Activated T-cell treated with anti-CD3 and anti-CD28 coated beads for 4 hours (primary cell): ENCODE results near the gene R3HDM2.

Source experiments
- DNase-seq: peaks from one replicate; pipeline ENCODE4 v3.0.0-alpha.2; 2020

R3HDM2 gene

GRCh38 chr12:57465747-57466505 is 35.1 kb upstream of the R3HDM2 start:
- DNase-seq, result no peak

DNA sequence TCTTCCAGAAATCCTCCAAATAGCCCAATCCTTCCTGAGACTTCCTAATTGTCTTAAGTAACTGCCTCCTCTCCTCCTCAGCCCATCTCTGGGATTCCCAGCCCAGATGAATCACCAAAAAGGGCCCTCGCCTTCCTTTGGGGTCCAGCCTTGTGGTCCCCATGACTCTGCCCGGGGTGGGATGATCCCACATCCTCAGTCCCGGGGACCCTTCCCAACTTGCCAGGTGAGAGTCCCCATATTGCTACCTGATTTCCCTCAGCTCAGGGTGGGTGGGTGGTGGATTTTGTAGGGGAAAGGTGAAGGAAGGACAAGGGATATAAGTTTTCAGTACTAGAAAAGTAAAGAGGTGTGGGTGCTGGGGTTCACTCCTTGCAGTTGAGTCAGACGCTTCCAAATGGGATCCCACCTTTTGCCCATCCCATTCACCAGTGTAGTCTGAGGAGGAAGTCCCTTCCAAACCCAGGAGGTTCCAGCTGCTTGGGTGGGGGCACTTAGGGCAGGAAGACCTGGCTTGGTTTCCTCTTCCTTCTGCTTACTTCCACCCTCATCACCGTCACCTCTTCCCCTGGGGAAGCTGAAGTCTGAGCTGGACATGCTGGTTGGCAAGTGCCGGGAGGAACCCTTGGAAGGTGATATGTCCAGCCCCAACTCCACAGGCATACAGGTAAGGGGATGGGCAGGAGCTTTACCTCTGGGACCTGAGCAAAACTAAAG is 34.3 kb upstream of the R3HDM2 start:
- no peak for DNase-seq

GRCh38 chr12:57464569-57464968 is 33.7 kb upstream of the R3HDM2 start:
- no peak for DNase-seq

- no peak for DNase-seq
These were observed 32.0 kb upstream of the R3HDM2 start for GRCh38 chr12:57462912-57463253.

- peak; percentile 88 for DNase-seq
These were observed 31.5 kb upstream of the R3HDM2 start for GRCh38 chr12:57462251-57462911.

DNA sequence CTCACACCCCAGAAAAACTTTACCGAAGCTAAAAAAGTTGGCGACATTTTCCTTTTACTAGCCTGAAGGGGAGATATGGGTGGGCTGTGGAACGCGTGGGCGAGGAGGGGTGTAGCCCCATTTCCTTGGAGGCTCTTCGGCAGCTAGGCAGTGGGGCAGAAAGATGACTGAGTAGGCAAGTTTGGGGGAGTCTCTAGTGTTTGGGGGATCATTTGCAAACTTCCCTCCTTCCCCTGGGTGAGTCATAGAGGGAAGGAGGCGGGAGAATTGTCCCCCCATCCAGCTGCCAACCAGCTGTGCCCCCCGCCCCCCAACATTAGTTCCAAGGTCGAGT is 31.0 kb upstream of the R3HDM2 start:
- DNase-seq, result no peak

- no peak for DNase-seq
These were observed 30.6 kb upstream of the R3HDM2 start for GRCh38 chr12:57461276-57461916.

- DNase-seq, result no peak
These were observed 30.0 kb upstream of the R3HDM2 start for GRCh38 chr12:57460841-57461275.

DNA sequence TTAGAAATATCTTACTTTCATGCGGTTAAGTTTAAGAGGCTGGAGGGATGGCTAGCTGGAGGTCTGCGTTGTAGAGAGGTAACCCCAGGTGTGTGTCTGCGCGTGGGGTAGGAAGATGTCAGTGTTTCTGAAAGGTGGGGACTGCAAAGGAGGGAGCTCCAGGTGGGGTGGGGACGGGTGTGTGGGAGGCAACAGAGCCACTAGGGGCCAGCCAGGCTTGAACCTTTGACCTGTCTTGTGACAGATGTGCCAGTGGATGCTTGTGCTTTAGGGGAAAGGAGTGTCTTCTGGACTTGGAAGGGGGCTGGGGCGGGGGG is 29.6 kb upstream of the R3HDM2 start:
- DNase-seq, result no peak

- no peak for DNase-seq
These were observed 29.1 kb upstream of the R3HDM2 start, which contains the start of gene GLI1 for GRCh38 chr12:57459750-57460467. GLI1 (plus strand) TSS chr12:57459785; CDS start chr12:57463692, 3,907 bp downstream.

DNA sequence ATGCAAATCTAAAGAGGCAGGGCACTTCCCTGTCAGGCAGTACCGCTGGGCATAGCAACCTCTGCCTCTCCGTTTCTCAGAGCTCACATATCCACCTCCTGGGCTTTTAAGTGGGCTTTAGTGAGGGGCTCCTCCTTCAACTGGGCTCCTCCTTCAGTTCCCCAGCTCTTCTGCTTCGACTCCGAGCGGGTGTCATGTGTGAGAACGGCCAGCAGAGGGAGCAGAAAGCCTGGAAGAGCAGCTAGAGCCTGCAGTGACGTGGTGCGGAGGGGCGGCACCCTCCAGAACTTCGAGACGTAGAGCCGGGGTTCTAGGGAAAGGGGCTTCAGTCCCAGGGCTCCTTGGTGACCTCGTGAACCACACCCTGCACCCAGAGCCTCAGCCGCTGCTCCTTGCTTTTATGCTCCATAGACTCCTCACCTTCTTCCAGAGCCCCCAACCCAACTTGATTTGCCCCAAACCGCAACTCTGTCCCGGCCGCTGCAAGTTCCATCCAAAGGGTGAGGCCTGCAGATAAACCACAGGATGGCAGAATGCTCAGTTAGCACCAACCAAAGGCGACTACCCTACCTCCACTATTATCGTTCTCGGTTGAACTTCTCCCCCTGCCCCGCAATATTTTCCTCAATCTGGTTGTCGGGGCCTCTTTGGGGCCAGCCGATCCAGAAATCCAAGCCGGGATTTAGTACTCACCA is 28.4 kb upstream of the R3HDM2 start:
- DNase-seq, result peak; percentile 92

DNA sequence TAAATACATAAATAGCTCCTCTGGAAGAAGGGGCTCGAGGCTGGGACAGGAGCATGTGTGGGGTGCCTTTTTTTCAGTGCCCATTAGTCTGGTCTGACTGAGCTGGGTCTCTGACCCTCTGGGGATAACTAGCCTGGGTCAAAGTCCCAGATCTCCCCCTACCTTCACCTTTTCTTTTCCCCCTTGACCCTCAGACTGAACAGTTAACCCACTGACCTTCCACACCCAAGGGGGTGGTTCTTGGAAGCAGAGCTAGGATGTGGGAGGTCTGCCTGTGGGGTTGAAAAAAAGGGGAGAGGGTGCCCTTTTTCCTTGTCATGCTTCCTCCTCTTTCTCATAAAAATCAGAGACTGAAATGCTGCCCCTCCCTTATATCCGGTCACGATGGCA is 27.8 kb upstream of the R3HDM2 start:
- DNase-seq, result no peak

DNA sequence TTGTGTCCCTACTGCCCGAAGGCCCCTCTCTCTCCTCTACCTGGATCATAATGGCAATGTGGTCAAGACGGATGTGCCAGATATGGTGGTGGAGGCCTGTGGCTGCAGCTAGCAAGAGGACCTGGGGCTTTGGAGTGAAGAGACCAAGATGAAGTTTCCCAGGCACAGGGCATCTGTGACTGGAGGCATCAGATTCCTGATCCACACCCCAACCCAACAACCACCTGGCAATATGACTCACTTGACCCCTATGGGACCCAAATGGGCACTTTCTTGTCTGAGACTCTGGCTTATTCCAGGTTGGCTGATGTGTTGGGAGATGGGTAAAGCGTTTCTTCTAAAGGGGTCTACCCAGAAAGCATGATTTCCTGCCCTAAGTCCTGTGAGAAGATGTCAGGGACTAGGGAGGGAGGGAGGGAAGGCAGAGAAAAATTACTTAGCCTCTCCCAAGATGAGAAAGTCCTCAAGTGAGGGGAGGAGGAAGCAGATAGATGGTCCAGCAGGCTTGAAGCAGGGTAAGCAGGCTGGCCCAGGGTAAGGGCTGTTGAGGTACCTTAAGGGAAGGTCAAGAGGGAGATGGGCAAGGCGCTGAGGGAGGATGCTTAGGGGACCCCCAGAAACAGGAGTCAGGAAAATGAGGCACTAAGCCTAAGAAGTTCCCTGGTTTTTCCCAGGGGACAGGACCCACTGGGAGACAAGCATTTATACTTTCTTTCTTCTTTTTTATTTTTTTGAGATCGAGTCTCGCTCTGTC is 26.1 kb upstream of the R3HDM2 start:
- DNase-seq, result no peak

DNA sequence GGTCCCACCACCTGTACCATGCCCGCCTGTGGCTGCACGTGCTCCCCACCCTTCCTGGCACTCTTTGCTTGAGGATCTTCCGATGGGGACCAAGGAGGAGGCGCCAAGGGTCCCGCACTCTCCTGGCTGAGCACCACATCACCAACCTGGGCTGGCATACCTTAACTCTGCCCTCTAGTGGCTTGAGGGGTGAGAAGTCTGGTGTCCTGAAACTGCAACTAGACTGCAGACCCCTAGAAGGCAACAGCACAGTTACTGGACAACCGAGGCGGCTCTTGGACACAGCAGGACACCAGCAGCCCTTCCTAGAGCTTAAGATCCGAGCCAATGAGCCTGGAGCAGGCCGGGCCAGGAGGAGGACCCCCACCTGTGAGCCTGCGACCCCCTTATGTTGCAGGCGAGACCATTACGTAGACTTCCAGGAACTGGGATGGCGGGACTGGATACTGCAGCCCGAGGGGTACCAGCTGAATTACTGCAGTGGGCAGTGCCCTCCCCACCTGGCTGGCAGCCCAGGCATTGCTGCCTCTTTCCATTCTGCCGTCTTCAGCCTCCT is 25.4 kb upstream of the R3HDM2 start:
- DNase-seq, result no peak

DNA sequence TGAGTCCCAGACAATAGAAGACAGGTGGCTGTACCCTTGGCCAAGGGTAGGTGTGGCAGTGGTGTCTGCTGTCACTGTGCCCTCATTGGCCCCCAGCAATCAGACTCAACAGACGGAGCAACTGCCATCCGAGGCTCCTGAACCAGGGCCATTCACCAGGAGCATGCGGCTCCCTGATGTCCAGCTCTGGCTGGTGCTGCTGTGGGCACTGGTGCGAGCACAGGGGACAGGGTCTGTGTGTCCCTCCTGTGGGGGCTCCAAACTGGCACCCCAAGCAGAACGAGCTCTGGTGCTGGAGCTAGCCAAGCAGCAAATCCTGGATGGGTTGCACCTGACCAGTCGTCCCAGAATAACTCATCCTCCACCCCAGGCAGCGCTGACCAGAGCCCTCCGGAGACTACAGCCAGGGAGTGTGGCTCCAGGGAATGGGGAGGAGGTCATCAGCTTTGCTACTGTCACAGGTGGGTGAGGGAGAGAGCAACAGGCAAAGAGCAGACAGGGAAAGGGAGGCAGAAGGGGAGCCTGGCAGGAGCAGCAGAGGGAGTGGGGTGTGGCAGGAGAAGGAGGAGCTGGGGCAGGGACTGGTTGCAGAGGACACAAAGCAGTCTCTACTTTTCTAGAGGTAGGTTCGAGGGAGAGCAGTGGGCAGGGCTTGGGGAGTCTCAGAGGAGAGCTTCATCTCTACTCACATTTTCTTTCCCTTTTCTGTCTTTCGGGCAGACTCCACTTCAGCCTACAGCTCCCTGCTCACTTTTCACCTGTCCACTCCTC is 24.7 kb upstream of the R3HDM2 start:
- DNase-seq, result no peak

DNA sequence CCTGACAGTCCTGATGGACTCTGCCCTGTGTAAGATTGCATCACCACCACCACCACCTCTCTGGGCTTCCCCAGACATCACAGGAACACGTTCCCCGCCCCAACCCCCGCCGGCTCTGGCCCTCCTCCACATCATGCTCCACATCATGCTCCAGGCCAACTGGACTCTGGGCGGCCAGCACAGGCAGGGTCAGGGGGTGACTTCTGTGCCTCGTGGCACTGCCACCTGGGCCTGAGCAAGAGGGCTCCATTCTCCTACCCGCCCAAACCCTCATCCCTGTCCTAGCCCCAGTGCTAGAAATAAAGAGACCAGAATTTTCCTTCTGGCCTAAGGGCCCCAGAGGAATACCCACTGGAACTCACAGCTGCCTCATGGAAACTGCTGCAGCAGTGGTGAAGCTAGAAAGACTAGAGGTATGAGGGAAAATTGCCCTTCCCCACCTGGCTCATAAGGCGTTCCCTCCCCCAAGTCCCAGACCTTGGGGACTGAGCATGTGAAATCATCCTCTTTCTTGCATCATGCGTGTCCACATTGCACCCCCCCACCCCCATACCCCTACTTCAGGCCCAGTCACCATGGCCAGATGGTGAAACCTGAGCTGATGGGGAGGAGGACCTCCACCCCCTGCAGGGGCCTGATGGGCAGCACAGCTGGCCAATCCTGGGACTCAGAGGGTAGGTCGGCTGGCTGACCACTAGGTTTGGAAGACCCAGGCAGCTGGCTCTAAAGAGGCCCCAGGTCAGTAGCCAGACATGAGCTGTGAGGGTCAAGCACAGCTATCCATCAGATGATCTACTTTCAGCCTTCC is 23.9 kb upstream of the R3HDM2 start, which contains the start of gene INHBE:
Gene INHBE, plus strand, starts transcription at position 742 of the 808 bp plus-strand sequence. CDS start 230 bp downstream, outside the sequence.
- DNase-seq, result no peak

- no peak for DNase-seq
These were observed 23.3 kb upstream of the R3HDM2 start for GRCh38 chr12:57454213-57454565.

- DNase-seq, result no peak
These were observed 22.2 kb upstream of the R3HDM2 start for GRCh38 chr12:57452937-57453509.
